K562 (cell line): Measurements from ENCODE around the gene LIMCH1. TPM values are rescaled to one million over a fixed set of nuclear protein-coding genes. Genes with fewer than 3 reads are reported as not detected.

Experiments used
- ATAC-seq: fragments of 200-7000 bp; cut with Tn5 transposase; 3 replicates; pipeline ENCODE4 v1.9.1; 2020; ENCODE audit warnings: moderate library complexity
- BruUV-seq: library from RNA; stranded (reverse); fragments of 400-500 nt; replicated peaks from 2 replicates; lab custom pipeline; 2021; lab: Mats Ljungman, UMichigan
- CTCF ChIA-PET: fragments of 300-600 bp; formaldehyde crosslinking; extraction: SDS; loops from one replicate; lab custom pipeline; 2021; ENCODE audit warnings: low intra/inter-chr PET ratio; lab: Yijun Ruan, JAX
- POLR2A ChIA-PET: fragments of 300-600, 350-650 bp; sonication (Branson Sonifier 250); formaldehyde crosslinking; extraction: SDS; loops from one replicate; lab custom pipeline; 2021; ENCODE audit warnings: antibody characterized with exemption, inconsistent platforms; lab: Yijun Ruan, JAX
- DNase-seq, 4 experiments: peaks; one replicate each; pipeline versions ENCODE4 v3.0.0 to v3.0.0-alpha.2; 2011 to 2018; ENCODE audit warnings: low spot score in 3 of 4, mixed read lengths in 3 of 4; ENCODE audit errors: extremely low read depth in 1 of 4
- FAIRE-seq: peaks from 2 replicates; lab custom pipeline; 2011; peaks lifted over from hg19 to GRCh38; lab: Jason Lieb, UNC
- H2AFZ ChIP-seq: 2 replicates; pipeline ENCODE4 v1.6.0; 2011; ENCODE audit warnings: low read depth, low read length, control low read depth, inconsistent platforms
- H3K27ac ChIP-seq: fragments of 200-600 bp; 3 replicates; pipeline ENCODE4 v1.8.0; 2011; ENCODE audit warnings: low read depth, mild to moderate bottlenecking, control low read depth, inconsistent platforms, low read length, moderate library complexity, mixed read lengths; ENCODE audit errors: extremely low read depth
- H3K27me3 ChIP-seq, 2 experiments: fragments of 300-600 bp in 1 of 2; 2 replicates in 1 of 2; 3 replicates in 1 of 2; pipeline versions ENCODE4 v1.6.0 to v1.8.0; 2011; ENCODE audit warnings: inconsistent platforms in 2 of 2, low read length in 2 of 2, mild to moderate bottlenecking in 1 of 2, mixed read lengths in 1 of 2, moderate library complexity in 1 of 2; ENCODE audit not compliant: control insufficient read depth in 2 of 2, insufficient read depth in 2 of 2
- H3K36me3 ChIP-seq: fragments of 300-600 bp; 3 replicates; pipeline ENCODE4 v1.8.0; 2011; ENCODE audit warnings: mild to moderate bottlenecking, low read length, inconsistent platforms; ENCODE audit not compliant: control insufficient read depth, insufficient read depth
- H3K4me1 ChIP-seq, 2 experiments: fragments of 200-600 bp in 1 of 2; replicated peaks in 1 of 2; 2 replicates in 1 of 2; 3 replicates in 1 of 2; pipeline versions ENCODE4 v1.5.1 to v1.8.0; 2011; ENCODE audit warnings: inconsistent platforms in 2 of 2, low read length in 2 of 2, mild to moderate bottlenecking in 1 of 2, mixed read lengths in 1 of 2, moderate library complexity in 1 of 2; ENCODE audit not compliant: control insufficient read depth in 2 of 2, insufficient read depth in 2 of 2
- H3K4me2 ChIP-seq: 2 replicates; pipeline ENCODE4 v1.6.1; 2011; ENCODE audit warnings: low read length, control low read depth, inconsistent platforms, mixed read lengths; ENCODE audit not compliant: insufficient read depth
- H3K4me3 ChIP-seq: fragments of 200-600 bp; sonication (generic), shearing (Covaris generic); 2 replicates; pipeline ENCODE4 v1.5.1; 2016; ENCODE audit warnings: control low read depth, inconsistent platforms
- H3K79me2 ChIP-seq: fragments of 200-600 bp; 3 replicates; pipeline ENCODE4 v1.8.0; 2011; ENCODE audit warnings: low read length, inconsistent platforms; ENCODE audit not compliant: control insufficient read depth, insufficient read depth
- H3K9ac ChIP-seq, 2 experiments: 2 replicates each; pipeline versions ENCODE4 v1.6.0 to v1.6.1; 2011; ENCODE audit warnings: low read depth in 2 of 2, low read length in 2 of 2, control low read depth in 1 of 2, inconsistent platforms in 1 of 2, mild to moderate bottlenecking in 1 of 2, mixed read lengths in 1 of 2; ENCODE audit not compliant: insufficient read depth in 1 of 2
- H3K9me1 ChIP-seq: one replicate; pipeline ENCODE4 v1.6.0; 2011; ENCODE audit warnings: inconsistent platforms, mild to moderate bottlenecking, low read length, moderate library complexity; ENCODE audit not compliant: control insufficient read depth, insufficient read depth
- H3K9me3 ChIP-seq: replicated peaks from 2 replicates; pipeline ENCODE4 v1.5.1; 2011; ENCODE audit warnings: low read depth, low read length, inconsistent platforms; ENCODE audit not compliant: control insufficient read depth, insufficient read depth
- H4K20me1 ChIP-seq: replicated peaks from 2 replicates; pipeline ENCODE4 v1.6.1; 2011; ENCODE audit warnings: low read length, inconsistent platforms, mixed read lengths; ENCODE audit not compliant: control insufficient read depth, insufficient read depth
- GABPB2 ChIP-seq: fragments of 250-450 bp; sonication (Bioruptor Pico); conservative IDR thresholded peaks from 2 replicates; pipeline ENCODE4 v1.5.1; 2021; ENCODE audit warnings: mild to moderate bottlenecking
- HDGF ChIP-seq: fragments of 450-650 bp; IDR thresholded peaks from 2 replicates; pipeline ENCODE4 v1.6.1; 2016
- MEF2A ChIP-seq: IDR thresholded peaks from 2 replicates; pipeline ENCODE4 v1.6.1; 2011; ENCODE audit warnings: low read depth, mild to moderate bottlenecking, low read length, moderate library complexity; ENCODE audit not compliant: control insufficient read depth
- PRDM10 ChIP-seq: fragments of 450-650 bp; IDR thresholded peaks from 2 replicates; pipeline ENCODE4 v1.6.1; 2018; ENCODE audit not compliant: partially characterized antibody
- SETDB1 ChIP-seq: IDR thresholded peaks from one replicate; pipeline ENCODE4 v1.6.1; 2012; ENCODE audit warnings: low read length, control low read depth, inconsistent platforms
- TCF7 ChIP-seq: sonication (generic); IDR thresholded peaks from 2 replicates; pipeline ENCODE4 v1.6.1; 2016; ENCODE audit warnings: antibody characterized with exemption, borderline replicate concordance
- ZBTB12 ChIP-seq: fragments of 250-450 bp; sonication (Bioruptor Pico); IDR thresholded peaks from 2 replicates; pipeline ENCODE4 v1.4.0; 2020
- ZBTB49 ChIP-seq: sonication (generic); formaldehyde crosslinking; IDR thresholded peaks from 2 replicates; pipeline ENCODE4 v1.8.0; 2022; ENCODE audit warnings: missing genetic modification reagents, mild to moderate bottlenecking, borderline replicate concordance
- ZNF239 ChIP-seq: fragments of 250-450 bp; sonication (Bioruptor Pico); IDR thresholded peaks from 2 replicates; pipeline ENCODE4 v1.4.0; 2020; ENCODE audit warnings: mild to moderate bottlenecking
- ZNF75A ChIP-seq: fragments of 450-650 bp; formaldehyde crosslinking; IDR thresholded peaks from 2 replicates; pipeline ENCODE4 v1.4.0; 2020; ENCODE audit warnings: mild to moderate bottlenecking
- ZSCAN32 ChIP-seq: fragments of 450-650 bp; formaldehyde crosslinking; IDR thresholded peaks from 2 replicates; pipeline ENCODE4 v1.4.0; 2020; ENCODE audit warnings: mild to moderate bottlenecking, moderate library complexity
- WGBS: fragments of 100-300 bp; shearing (Covaris generic); methylation state at CpG from one replicate; pipeline ENCODE4 v1.1.6; 2016; ENCODE audit warnings: low coverage, mixed read lengths; ENCODE audit not compliant: insufficient coverage; ENCODE audit errors: missing lambda C conversion rate; 5-methylcytosine and 5-hydroxymethylcytosine counted together
- in situ Hi-C: fragments of 300-500 bp; cut with MboI; formaldehyde crosslinking; loops from 4 replicates; pipeline ENCODE4 v1.15.0; 2018; ENCODE audit warnings: inconsistent platforms, mixed read lengths
- intact Hi-C: fragments of 100-400 bp; cut with micrococcal nuclease; formaldehyde crosslinking; loops from 2 replicates; pipeline ENCODE4 v1.14.2; 2022
- polyA plus RNA-seq, 8 experiments: library from polyadenylated mRNA; depleted of rRNA in 4 of 8; stranded (reverse) in 5 of 8; unstranded in 3 of 8; fragments of >200 nt; fragmentation: Nextera tagmentation in 2 of 8; fragmentation: Illumina TruSeq in 1 of 8; extraction: Ambion mirVana in 2 of 8; extraction: Trizol in 1 of 8; gene quantifications; 2 replicates each; pipeline versions ENCODE4 v1.2.1 to v1.2.3, GENCODE V29; 2011 to 2014; ENCODE audit warnings: inconsistent platforms in 1 of 8, missing spikeins in 1 of 8
- total RNA-seq, 7 experiments: library from RNA; depleted of rRNA in 6 of 7; stranded (reverse); fragments of >200 nt in 6 of 7; fragmentation: Illumina TruSeq in 2 of 7; extraction: Trizol in 2 of 7; gene quantifications; 2 replicates each; pipeline versions ENCODE4 v1.2.1 to v1.2.3, GENCODE V29; 2011 to 2021; ENCODE audit warnings: low replicate concordance in 1 of 7

The LIMCH1 gene
- total and polyA plus RNA-seq, 9 of the 15 experiments (the other 6 are each of a cell fraction or from before 2014, with no cell fraction given), result 0.35 TPM; not detected in 8

- 0% methylated on average over 14 of the region's 14 CpGs for WGBS
- no TSS peak for BruUV-seq
- H3K4me1 ChIP-seq, result no peaks in the 10 kb centered on the region
- H3K4me2 ChIP-seq, result no peak overlapping the region
- TF ChIP-seq TCF7, result no peak
- no peak for TF ChIP-seq ZNF75A (CRISPR knock-in tag)
- TF ChIP-seq HDGF, result no peak
- TF ChIP-seq ZNF239, result no peak
- no peak for TF ChIP-seq SETDB1
- TF ChIP-seq MEF2A, result no peak
- no peak for TF ChIP-seq ZBTB49 (CRISPR knock-in tag)
- no peak for TF ChIP-seq ZBTB12 (CRISPR knock-in tag)
- no peak for TF ChIP-seq GABPB2 (CRISPR knock-in tag)
- no peak for TF ChIP-seq ZSCAN32
- no peak for TF ChIP-seq PRDM10
- H3K36me3 ChIP-seq, result no peaks in the 10 kb centered on the region
- in situ Hi-C loops (no loop called here), intact Hi-C loops (no loop called here)
- CTCF ChIA-PET, result no interaction called here
- no peak overlapping the region for H3K9ac ChIP-seq
- FAIRE-seq (no peak), DNase-seq (no peak), ATAC-seq (no peak)
- no peak overlapping the region for H3K27ac ChIP-seq
- H4K20me1 ChIP-seq, result no peaks in the 10 kb centered on the region
- H3K9me1 ChIP-seq, result no peaks in the 10 kb centered on the region
- no peaks in the 10 kb centered on the region for H3K79me2 ChIP-seq
- POLR2A ChIA-PET, result interaction anchor here (0.6 to 0.8 kb wide), 2 partner anchors 11 to 349 kb away, joined by 3 read pairs; no protein-coding TSS in a partner anchor
- no peak overlapping the region for H2AFZ ChIP-seq
- H3K27me3 ChIP-seq, result peaks cover 0 to 3% of the 10 kb centered on the region in 2 experiments; a peak in 2 of 5 replicates
- H3K9me3 ChIP-seq, result no peaks in the 10 kb centered on the region
- no peak overlapping the region for H3K4me3 ChIP-seq
Measured at GRCh38 chr4:41514766-41515481, 23.0 kb upstream of the LIMCH1 start.
